Naive thymus-derived CD8-positive, alpha-beta T cell (primary cell): ENCODE measurements around the gene LIMCH1. TPM values are rescaled to one million over a fixed set of nuclear protein-coding genes. Genes with fewer than 3 reads are reported as not detected.

ENCODE experiments used
- ATAC-seq, 2 donors: fragments of 150-1000 bp; cut with Tn5 transposase in 1 of 2; sonication (Bioruptor Pico), chemical (Tn5 transposase) in 1 of 2; 1 replicate in 1 of 2; 2 replicates in 1 of 2; pipeline ENCODE4 v1.10.0; 2021; ENCODE audit warnings: mild to moderate bottlenecking in 2 of 2, moderate library complexity in 2 of 2
- POLR2A ChIA-PET: fragments of 350-600 bp; sonication (Branson Sonifier 250); formaldehyde crosslinking; loops from one replicate; lab custom pipeline; 2021; ENCODE audit warnings: antibody characterized with exemption; lab: Charles Lee
- DNase-seq, 10 donors: peaks; one replicate each; pipeline versions ENCODE4 v3.0.0 to v3.0.0-alpha.2; 2020 to 2022
- H3K27ac Mint-ChIP-seq, 10 donors: one replicate each; pipeline ENCODE4 v1.8.0; 2020 to 2022; ENCODE audit warnings: mild to moderate bottlenecking in 10 of 10, mixed read lengths in 10 of 10, moderate library complexity in 4 of 10, inconsistent platforms in 1 of 10
- H3K27me3 Mint-ChIP-seq, 5 donors: one replicate each; pipeline ENCODE4 v1.8.0; 2021 to 2022; ENCODE audit warnings: mixed read lengths in 5 of 5
- H3K36me3 Mint-ChIP-seq, 3 donors: one replicate each; pipeline ENCODE4 v1.8.0; 2020 to 2022; ENCODE audit warnings: mixed read lengths in 3 of 3, mild to moderate bottlenecking in 2 of 3, inconsistent platforms in 1 of 3
- H3K4me1 Mint-ChIP-seq, 4 donors: one replicate each; pipeline ENCODE4 v1.8.0; 2021 to 2022; ENCODE audit warnings: mixed read lengths in 4 of 4
- H3K4me3 Mint-ChIP-seq, 10 donors: one replicate each; pipeline ENCODE4 v1.8.0; 2020 to 2022; ENCODE audit warnings: mild to moderate bottlenecking in 10 of 10, mixed read lengths in 10 of 10, moderate library complexity in 6 of 10, inconsistent platforms in 1 of 10
- H3K9me3 Mint-ChIP-seq, 9 donors: one replicate each; pipeline ENCODE4 v1.8.0; 2020 to 2022; ENCODE audit warnings: mixed read lengths in 9 of 9, mild to moderate bottlenecking in 3 of 9, inconsistent platforms in 1 of 9, moderate library complexity in 1 of 9
- polyA plus RNA-seq, 3 donors: library from polyadenylated mRNA; unstranded; fragments of 300-500 nt; fragmentation: Illumina TruSeq; gene quantifications; one replicate each; pipeline ENCODE4 v1.2.3, GENCODE V29; 2021
- total RNA-seq, 8 experiments: library from RNA in 2 of 8; stranded (reverse) in 2 of 8; gene quantifications; one replicate each; pipeline ENCODE4 v1.2.3 and lab custom pipeline; 2021 to 2026

Gene LIMCH1
- total and polyA plus RNA-seq, 5 experiments from 2014 or later = not detected

DNA sequence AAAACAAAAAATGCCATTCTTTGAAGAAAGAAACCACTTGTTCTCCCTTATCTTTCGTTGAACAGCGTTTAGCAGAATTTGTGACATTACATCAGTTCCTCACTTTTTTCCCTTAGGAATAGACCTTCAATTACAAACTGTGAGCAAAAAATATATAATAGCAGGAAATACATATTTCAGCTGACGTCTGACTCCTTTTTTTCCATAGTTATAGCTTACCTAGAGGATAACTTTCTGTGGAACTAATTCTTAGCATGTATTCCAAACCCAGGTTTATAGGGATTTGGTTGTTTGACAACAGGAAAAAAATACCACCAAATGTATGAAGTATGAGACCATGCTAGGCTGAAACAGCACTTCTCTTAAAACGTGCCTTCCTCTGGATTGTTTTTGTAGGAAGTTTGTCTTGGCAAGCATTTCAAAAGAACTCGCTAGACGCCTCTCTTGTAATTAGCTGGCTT lies 2.0 kb upstream of the LIMCH1 start:
- no peaks in the 10 kb centered on the region for H3K36me3 Mint-ChIP-seq
- POLR2A ChIA-PET = no interaction called here
- no peak for DNase-seq

DNA sequence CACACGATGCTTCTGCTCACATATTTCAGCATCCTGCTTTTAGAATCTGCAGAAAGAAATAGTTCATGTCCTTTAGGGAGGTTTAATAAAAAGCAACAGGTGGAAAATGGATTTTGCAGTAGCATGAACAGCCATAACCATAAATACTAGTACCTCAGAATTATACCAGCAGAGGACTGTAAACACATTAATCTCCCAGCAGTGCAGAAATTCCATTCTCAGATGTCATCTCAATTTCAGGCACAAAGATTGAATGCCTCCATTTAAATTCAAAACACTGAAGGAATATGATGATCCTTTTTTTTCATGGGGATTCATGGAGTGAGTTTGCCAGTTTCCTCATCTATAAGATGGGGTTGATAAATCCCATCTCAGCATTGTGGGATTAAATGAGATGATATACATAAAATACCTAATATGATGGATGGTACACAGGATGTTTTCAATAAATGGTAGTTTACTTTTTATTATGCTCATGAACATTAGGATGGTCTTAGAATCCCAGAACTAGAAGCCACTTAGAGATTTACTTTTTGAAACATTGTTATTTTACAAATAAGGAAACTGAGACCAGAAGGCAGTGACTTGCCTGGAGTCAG lies 566 bp upstream of the LIMCH1 start:
- H3K27me3 Mint-ChIP-seq = peaks cover 0 to 9% (median 2%) of the 10 kb centered on the region in 5 donors
- H3K9me3 Mint-ChIP-seq = peaks cover 0 to 4% (median 0%) of the 10 kb centered on the region in 9 donors
- H3K36me3 Mint-ChIP-seq = no peaks in the 10 kb centered on the region
- H3K4me1 Mint-ChIP-seq = peaks cover 0 to 2% (median 0%) of the 10 kb centered on the region in 4 donors
- POLR2A ChIA-PET = no interaction called here
- DNase-seq = no peak
- no peak overlapping the region for H3K4me3 Mint-ChIP-seq
- ATAC-seq = no peak
- H3K27ac Mint-ChIP-seq = no peak overlapping the region

More for the DNA sequence above, 2.0 kb upstream of the LIMCH1 start:
- Mint-ChIP-seq H3K4me3 (no peak overlapping the region), H3K27me3 (peaks cover 0 to 9% (median 2%) of the 10 kb centered on the region in 5 donors), H3K4me1 (no peaks in the 10 kb centered on the region), H3K27ac (no peak overlapping the region), H3K9me3 (peaks cover 0 to 6% (median 0%) of the 10 kb centered on the region in 9 donors)
- no peak for ATAC-seq

DNA sequence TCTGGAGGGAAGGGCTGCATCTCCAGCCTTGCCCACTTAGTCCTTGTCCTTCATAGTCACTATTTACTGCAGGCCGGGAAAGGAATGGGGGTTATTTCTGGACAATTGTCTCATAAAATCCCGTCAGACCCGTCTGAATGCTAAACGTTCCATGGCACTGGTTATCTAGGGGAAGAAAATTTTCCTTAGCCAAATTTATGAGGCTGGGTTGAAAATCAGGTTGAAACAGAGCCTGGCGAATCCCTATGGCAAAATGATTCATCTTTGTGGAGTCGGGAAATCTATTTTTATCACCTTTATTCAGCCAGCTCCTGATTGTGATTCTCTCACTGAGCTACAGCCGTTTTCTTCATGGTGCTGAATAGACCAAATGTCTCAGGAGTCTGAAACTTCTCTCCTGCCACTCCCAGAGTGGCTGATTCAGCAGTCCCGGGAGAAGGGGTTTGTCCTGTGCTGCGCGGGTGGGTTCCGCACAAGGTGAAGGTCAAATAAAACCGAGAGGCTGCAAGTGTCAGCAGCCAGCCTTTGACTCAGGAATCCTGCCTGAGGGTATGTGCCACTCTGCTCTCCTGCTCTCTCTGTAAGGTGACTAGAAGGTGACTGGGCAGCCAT lies 1.0 kb downstream of the LIMCH1 start:
- Mint-ChIP-seq H3K27me3 (peaks cover 0 to 7% (median 2%) of the 10 kb centered on the region in 5 donors), H3K27ac (no peak overlapping the region), H3K9me3 (peaks cover 0 to 4% (median 0%) of the 10 kb centered on the region in 9 donors), H3K36me3 (no peaks in the 10 kb centered on the region), H3K4me3 (no peak overlapping the region), H3K4me1 (peaks cover 0 to 2% (median 0%) of the 10 kb centered on the region in 4 donors)
- ATAC-seq (no peak), DNase-seq (no peak)
- POLR2A ChIA-PET = no interaction called here

DNA sequence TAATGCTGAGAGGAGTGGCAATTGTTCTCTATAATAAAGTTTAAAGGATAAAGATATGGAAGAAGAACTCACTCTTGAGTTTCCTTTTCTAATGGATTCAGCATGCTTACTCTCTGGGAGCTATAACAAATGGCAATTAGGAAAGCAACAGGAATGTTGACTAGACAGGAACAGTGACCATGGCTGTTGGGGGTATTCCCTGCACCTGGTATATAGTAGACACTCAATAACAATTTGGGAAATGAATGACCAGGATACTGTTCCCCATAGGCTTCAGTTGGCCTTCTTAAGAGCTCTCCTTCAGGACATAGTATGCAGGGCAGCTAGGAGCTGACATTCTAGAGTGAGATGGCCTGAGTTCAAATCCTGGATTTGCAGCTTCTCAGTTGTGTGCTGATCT lies 1.8 kb downstream of the LIMCH1 start:
- POLR2A ChIA-PET = no interaction called here
- Mint-ChIP-seq H3K27me3 (peaks cover 0 to 7% (median 2%) of the 10 kb centered on the region in 5 donors), H3K27ac (no peak overlapping the region), H3K36me3 (no peaks in the 10 kb centered on the region), H3K4me3 (no peak overlapping the region), H3K9me3 (peaks cover 0 to 4% (median 0%) of the 10 kb centered on the region in 9 donors), H3K4me1 (peaks cover 0 to 2% (median 0%) of the 10 kb centered on the region in 4 donors)
- ATAC-seq = no peak
- DNase-seq = no peak

DNA sequence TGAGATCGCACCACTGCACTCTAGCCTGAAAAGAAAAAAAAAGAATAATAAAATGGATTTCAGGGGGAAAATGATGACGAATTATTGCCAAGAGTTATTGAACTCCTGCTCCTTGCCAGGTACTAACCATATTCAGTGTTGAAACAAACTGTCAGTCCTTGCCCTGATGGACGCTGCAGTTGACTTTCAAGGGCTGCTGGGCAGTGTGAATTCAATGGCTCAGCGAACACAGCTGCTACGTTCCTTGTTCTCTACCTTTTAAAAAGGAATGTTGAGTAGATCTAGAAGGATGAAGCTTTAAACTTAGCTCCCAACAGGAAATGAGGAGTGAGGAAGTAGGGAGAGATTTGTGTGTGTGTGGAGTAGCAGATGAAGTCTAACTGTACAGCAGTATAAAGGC lies 2.7 kb downstream of the LIMCH1 start:
- Mint-ChIP-seq H3K36me3 (no peaks in the 10 kb centered on the region), H3K27me3 (peaks cover 0 to 7% (median 0%) of the 10 kb centered on the region in 5 donors), H3K4me3 (no peak overlapping the region), H3K4me1 (peaks cover 0 to 2% (median 0%) of the 10 kb centered on the region in 4 donors), H3K9me3 (peaks cover 0 to 4% (median 0%) of the 10 kb centered on the region in 9 donors), H3K27ac (no peak overlapping the region)
- POLR2A ChIA-PET = no interaction called here
- no peak for ATAC-seq
- DNase-seq = no peak

DNA sequence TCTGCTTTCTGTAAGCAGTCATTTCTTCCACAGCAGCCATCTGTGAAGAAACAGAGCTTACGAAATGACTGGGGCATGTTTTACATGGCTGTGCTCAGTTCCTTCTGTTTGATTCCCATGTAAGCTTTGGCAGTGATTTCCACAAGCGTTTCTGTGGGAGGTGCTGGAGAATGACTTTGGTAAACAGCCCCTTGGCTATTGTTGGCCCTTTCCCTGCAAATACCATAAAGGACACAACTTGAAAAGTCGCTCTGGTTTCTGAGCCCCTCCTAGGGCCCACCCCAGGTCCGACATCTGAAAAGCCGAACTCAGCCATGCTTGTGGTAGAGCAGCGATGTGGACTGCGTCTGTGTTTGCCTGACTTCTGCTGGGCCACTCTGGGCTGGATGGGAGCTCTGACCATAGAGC lies 3.7 kb downstream of the LIMCH1 start:
- DNase-seq (no peak), ATAC-seq (no peak)
- Mint-ChIP-seq H3K27ac (no peak overlapping the region), H3K4me1 (peaks cover 0 to 2% (median 0%) of the 10 kb centered on the region in 4 donors), H3K4me3 (no peak overlapping the region), H3K9me3 (peaks cover 0 to 4% (median 0%) of the 10 kb centered on the region in 9 donors), H3K27me3 (peaks cover 0 to 7% (median 0%) of the 10 kb centered on the region in 5 donors), H3K36me3 (no peaks in the 10 kb centered on the region)
- POLR2A ChIA-PET = no interaction called here

DNA sequence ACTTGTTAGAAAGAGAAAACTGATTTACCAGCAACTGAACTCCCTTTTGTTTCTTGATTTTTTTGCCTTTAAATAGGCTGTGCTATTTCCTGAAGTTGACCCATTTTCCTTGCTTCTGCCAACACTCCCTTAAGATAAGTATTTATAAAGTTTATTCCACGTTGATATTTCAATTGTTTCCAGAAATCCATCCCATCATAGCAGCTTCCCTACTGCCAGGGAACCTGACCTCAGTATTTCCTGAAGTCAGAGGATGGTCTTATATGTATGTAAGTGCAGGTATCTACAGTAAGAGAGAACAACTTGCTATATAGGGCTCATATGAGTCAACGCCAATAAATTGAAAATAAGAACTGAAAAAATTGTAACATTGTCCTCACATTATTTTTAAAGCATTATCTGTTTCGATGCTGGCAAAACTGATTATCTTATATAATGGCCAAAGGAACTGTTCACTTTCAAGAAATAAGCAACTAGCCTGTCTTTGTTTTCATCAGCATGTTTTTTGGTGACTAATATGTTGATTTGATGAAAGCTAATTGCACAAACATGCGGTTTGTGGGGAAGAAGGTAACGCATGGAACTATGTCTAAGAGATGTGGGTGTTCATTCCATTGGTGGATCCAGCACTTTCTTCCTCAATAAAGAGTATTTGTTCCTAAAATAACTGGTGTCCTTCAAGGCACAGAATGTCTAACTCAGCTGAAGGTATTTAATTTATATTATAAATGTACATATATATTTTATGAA lies 4.7 kb downstream of the LIMCH1 start:
- DNase-seq (no peak), ATAC-seq (no peak)
- Mint-ChIP-seq H3K27me3 (peaks cover 0 to 7% (median 0%) of the 10 kb centered on the region in 5 donors), H3K36me3 (no peaks in the 10 kb centered on the region), H3K4me1 (peaks cover 0 to 2% (median 0%) of the 10 kb centered on the region in 4 donors), H3K4me3 (no peak overlapping the region), H3K9me3 (peaks cover 0 to 4% (median 0%) of the 10 kb centered on the region in 9 donors), H3K27ac (no peak overlapping the region)
- POLR2A ChIA-PET = no interaction called here

DNA sequence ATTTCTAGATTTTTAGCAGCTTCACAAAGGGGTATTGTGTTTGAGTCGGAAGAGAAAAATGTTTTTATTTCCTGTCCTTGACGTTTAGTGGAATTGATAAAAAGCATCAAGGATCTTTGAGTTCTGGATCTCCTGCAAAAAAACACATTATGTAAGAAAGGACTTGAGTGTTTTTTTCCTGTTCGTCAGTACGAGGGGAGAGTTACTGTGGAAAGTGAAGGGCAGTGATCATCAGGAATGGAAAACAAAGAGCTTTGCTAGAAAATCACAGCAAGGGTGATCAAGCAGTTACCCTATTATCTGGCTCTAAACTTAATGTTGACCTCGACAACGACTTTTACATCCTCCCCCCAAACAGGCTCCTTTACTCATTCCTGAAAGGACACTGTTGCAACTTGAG lies 7.3 kb downstream of the LIMCH1 start:
- H3K4me3 Mint-ChIP-seq = no peak overlapping the region
- H3K27me3 Mint-ChIP-seq = peaks cover 0 to 3% (median 0%) of the 10 kb centered on the region in 5 donors
- peaks cover 0 to 4% (median 0%) of the 10 kb centered on the region in 9 donors for H3K9me3 Mint-ChIP-seq
- no peak for DNase-seq
- H3K27ac Mint-ChIP-seq = no peak overlapping the region
- H3K36me3 Mint-ChIP-seq = no peaks in the 10 kb centered on the region
- POLR2A ChIA-PET = no interaction called here
- no peak for ATAC-seq
- peaks cover 0 to 2% (median 0%) of the 10 kb centered on the region in 4 donors for H3K4me1 Mint-ChIP-seq

DNA sequence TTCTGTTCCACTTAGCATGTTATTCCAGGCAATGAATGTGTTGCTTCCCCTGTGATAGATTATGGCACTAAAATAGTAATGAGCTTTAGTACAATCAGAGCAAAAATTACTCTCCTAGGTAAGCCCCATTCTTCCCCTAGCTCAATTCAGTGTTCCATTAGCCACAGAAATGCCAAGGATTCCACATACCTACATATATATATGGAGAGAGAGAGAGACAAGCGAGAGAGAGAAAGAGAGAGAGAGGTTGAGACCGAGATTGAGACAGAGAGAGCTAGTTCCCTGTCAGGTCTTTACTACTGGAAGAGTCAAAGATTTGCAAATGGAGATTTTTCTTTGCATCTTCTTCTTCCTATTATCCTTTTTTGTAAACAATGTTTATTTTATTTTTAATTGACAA lies 8.7 kb downstream of the LIMCH1 start:
- ATAC-seq (no peak), DNase-seq (no peak)
- POLR2A ChIA-PET = no interaction called here
- Mint-ChIP-seq H3K9me3 (peaks cover 0 to 4% (median 0%) of the 10 kb centered on the region in 9 donors), H3K27me3 (peaks cover 0 to 4% (median 0%) of the 10 kb centered on the region in 5 donors), H3K4me3 (no peak overlapping the region), H3K4me1 (peaks cover 0 to 2% (median 0%) of the 10 kb centered on the region in 4 donors), H3K36me3 (no peaks in the 10 kb centered on the region), H3K27ac (no peak overlapping the region)

DNA sequence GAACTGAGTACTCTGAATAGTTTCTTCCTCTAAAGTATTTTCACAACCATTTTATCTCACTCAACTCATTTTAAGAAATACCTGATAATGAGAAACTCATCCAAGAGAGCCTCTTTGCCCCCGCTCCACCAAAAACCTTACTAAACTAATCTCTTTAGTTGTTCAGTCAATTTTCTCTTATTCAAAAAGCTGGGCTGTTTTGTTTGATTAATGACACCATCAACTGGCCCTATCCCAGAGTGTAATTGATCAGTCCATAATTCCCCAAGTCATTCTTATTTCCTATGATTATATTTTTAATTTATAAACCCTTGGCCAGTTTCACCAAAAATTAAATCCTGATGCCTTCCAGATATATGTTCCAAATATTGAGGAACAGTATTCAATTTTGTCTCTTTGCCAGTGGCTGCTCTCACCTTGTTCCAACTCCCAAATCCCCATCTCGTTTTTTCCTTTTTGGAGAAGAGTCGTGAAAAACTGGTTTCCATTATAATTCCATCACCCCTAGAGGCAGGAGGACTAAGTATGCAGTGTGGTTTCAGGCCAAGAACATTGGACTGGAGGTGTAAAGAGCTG lies 10.4 kb downstream of the LIMCH1 start:
- no peaks in the 10 kb centered on the region for H3K4me1 Mint-ChIP-seq
- no peaks in the 10 kb centered on the region for H3K36me3 Mint-ChIP-seq
- no peak overlapping the region for H3K4me3 Mint-ChIP-seq
- peaks cover 0 to 9% (median 0%) of the 10 kb centered on the region in 5 donors for H3K27me3 Mint-ChIP-seq
- DNase-seq (no peak), ATAC-seq (no peak)
- peaks cover 0 to 8% (median 0%) of the 10 kb centered on the region in 9 donors for H3K9me3 Mint-ChIP-seq
- no peak overlapping the region for H3K27ac Mint-ChIP-seq
- POLR2A ChIA-PET = no interaction called here

DNA sequence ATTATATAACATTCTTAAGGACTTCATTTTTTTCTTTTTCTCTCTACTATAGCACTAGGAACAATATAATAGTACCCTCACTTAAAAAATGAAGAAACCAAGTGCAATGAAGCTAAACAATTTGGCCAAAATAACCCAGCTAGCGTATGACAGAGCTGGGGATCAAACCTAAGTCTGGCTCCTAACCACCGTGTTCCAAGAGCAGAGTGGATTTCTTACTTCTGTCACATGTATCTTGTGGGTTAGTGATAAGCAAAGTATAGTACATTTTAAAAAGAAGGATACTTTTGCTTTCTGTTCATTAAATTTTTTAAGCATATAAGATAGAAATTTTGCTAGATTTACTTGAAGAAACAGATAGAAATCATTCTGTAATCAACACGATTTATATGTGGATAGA lies 11.5 kb downstream of the LIMCH1 start:
- POLR2A ChIA-PET = no interaction called here
- DNase-seq = no peak
- Mint-ChIP-seq H3K27me3 (peaks cover 0 to 9% (median 0%) of the 10 kb centered on the region in 5 donors), H3K36me3 (no peaks in the 10 kb centered on the region), H3K4me1 (no peaks in the 10 kb centered on the region), H3K9me3 (peaks cover 0 to 8% (median 0%) of the 10 kb centered on the region in 9 donors), H3K27ac (no peak overlapping the region), H3K4me3 (no peak overlapping the region)
- no peak for ATAC-seq

DNA sequence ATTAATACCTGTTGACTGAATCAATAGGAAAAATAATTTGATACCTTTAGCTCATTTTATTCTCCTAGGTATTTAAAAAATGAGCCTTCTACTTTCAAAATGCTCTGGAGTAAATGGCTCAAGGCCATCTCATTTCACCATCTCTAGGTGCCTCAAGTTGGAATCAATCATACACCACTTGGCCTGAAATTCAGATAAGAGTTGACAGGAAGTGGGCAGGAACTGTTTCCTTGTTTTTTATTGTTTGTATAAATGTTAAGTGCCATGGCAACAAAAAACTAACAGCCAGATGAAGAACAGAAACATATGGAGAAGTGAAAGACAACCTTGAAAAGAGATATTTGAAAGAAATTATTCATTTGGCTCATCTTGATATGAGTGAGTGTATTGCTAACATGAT lies 12.4 kb downstream of the LIMCH1 start:
- peaks cover 0 to 9% (median 0%) of the 10 kb centered on the region in 5 donors for H3K27me3 Mint-ChIP-seq
- H3K27ac Mint-ChIP-seq = no peak overlapping the region
- peaks cover 0 to 8% (median 0%) of the 10 kb centered on the region in 9 donors for H3K9me3 Mint-ChIP-seq
- no peak for ATAC-seq
- POLR2A ChIA-PET = no interaction called here
- DNase-seq = no peak
- no peaks in the 10 kb centered on the region for H3K4me1 Mint-ChIP-seq
- no peaks in the 10 kb centered on the region for H3K36me3 Mint-ChIP-seq
- no peak overlapping the region for H3K4me3 Mint-ChIP-seq
